Neural crest cell (in vitro differentiated cells): Measurements from ENCODE around the gene PACSIN2. TPM values are rescaled to one million over a fixed set of nuclear protein-coding genes. Genes with fewer than 3 reads are reported as not detected.
"Not testable (repeated sequence)": the region's sequence is repeated elsewhere in the genome, so short reads cannot be mapped to it uniquely, and the experiment has no call there.

ENCODE experiments used
- DNase-seq: peaks from one replicate; pipeline ENCODE4 v3.0.0; 2021; ENCODE audit warnings: low read depth, mixed read lengths, low spot score
- H3K27ac Mint-ChIP-seq: one replicate; pipeline ENCODE4 v1.8.0; 2021; ENCODE audit warnings: mild to moderate bottlenecking, mixed read lengths; ENCODE audit not compliant: unreplicated experiment
- H3K27me3 Mint-ChIP-seq: 2 replicates; pipeline ENCODE4 v1.8.0; 2021; ENCODE audit warnings: low read depth, mild to moderate bottlenecking, mixed read lengths
- H3K36me3 Mint-ChIP-seq: 2 replicates; pipeline ENCODE4 v1.8.0; 2021; ENCODE audit warnings: low read depth, mild to moderate bottlenecking, mixed read lengths
- H3K4me1 Mint-ChIP-seq: 2 replicates; pipeline ENCODE4 v1.8.0; 2021; ENCODE audit warnings: mixed read lengths
- H3K4me3 Mint-ChIP-seq: one replicate; pipeline ENCODE4 v1.8.0; 2021; ENCODE audit warnings: mild to moderate bottlenecking, mixed read lengths
- H3K9me3 Mint-ChIP-seq: 2 replicates; pipeline ENCODE4 v1.8.0; 2021; ENCODE audit warnings: mixed read lengths
- total RNA-seq: library from RNA; stranded (reverse); gene quantifications from 2 replicates; pipeline ENCODE4 v1.2.1, GENCODE V29; 2021
- TF ChIP-seq, protein P1 (sequence below): fragments of 200-600 bp; sonication (generic); conservative IDR thresholded peaks from 2 replicates; pipeline ENCODE4 v1.5.0; 2021; ENCODE audit warnings: antibody characterized with exemption, mild to moderate bottlenecking

The PACSIN2 gene
- total RNA-seq, 1 donor from 2014 or later: 79.4 TPM

DNA sequence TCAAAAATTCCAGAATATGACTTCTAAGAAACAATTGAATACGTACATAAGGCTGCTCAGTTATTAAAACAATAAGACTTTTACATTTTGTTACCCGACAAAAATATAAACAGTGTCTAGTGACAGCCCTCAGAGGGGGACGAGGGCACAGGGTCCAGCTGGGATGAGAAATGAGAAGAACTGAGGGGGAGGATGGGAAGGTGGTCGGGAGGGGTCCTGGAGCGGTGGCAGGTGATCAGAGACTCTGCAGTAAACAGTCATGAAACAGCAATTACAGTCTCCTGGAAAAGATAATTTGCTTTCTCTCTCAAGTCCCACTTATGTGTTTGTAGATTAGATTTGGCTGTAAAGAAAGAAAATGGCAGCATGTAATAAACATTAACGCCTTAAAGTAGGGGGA lies 56.0 kb downstream of the PACSIN2 start:
- TF ChIP-seq, protein P1, sequence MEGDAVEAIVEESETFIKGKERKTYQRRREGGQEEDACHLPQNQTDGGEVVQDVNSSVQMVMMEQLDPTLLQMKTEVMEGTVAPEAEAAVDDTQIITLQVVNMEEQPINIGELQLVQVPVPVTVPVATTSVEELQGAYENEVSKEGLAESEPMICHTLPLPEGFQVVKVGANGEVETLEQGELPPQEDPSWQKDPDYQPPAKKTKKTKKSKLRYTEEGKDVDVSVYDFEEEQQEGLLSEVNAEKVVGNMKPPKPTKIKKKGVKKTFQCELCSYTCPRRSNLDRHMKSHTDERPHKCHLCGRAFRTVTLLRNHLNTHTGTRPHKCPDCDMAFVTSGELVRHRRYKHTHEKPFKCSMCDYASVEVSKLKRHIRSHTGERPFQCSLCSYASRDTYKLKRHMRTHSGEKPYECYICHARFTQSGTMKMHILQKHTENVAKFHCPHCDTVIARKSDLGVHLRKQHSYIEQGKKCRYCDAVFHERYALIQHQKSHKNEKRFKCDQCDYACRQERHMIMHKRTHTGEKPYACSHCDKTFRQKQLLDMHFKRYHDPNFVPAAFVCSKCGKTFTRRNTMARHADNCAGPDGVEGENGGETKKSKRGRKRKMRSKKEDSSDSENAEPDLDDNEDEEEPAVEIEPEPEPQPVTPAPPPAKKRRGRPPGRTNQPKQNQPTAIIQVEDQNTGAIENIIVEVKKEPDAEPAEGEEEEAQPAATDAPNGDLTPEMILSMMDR: no peak

GRCh38 chr22:42957958-42958357 lies 57.0 kb downstream of the PACSIN2 start:
- Mint-ChIP-seq H3K9me3 (peaks cover 3% of the 10 kb centered on the region), H3K4me3 (peak overlapping the region; percentile 16), H3K4me1 (peaks cover 72% of the 10 kb centered on the region), H3K27ac (no peak overlapping the region), H3K27me3 (no peaks in the 10 kb centered on the region), H3K36me3 (peaks cover 8% of the 10 kb centered on the region)
- TF ChIP-seq, protein P1: no peak
- no peak for DNase-seq

More for the DNA sequence above, 56.0 kb downstream of the PACSIN2 start:
- Mint-ChIP-seq H3K27me3 (no peaks in the 10 kb centered on the region), H3K36me3 (peaks cover 8% of the 10 kb centered on the region), H3K9me3 (peaks cover 3% of the 10 kb centered on the region), H3K4me1 (peaks cover 72% of the 10 kb centered on the region), H3K27ac (peak overlapping the region; percentile 90), H3K4me3 (peak overlapping the region; percentile 70)
- DNase-seq: no peak

- DNase-seq: no peak
- Mint-ChIP-seq H3K27ac (no peak overlapping the region), H3K9me3 (peaks cover 3% of the 10 kb centered on the region)
These were observed 57.4 kb downstream of the PACSIN2 start for GRCh38 chr22:42957544-42957943.

DNA sequence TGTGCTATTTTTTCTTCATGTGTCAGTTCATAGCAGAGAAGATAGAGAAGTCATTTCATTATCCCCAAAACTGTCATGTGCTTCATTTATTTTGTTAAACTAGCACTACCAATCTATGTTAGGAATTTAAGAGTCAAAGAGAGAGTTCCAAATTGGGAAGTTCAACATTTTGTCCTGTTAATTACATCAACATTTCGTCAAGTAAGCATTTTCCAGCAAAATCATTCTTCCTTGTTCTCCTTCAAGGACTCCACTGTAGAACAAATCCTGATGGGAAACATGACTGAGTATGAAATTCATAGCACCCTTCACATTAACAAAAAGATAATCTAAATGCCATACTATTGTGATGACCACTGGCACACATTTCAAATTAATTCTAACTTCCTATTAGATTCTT lies 59.1 kb downstream of the PACSIN2 start:
- Mint-ChIP-seq H3K36me3 (peaks cover 8% of the 10 kb centered on the region), H3K9me3 (peaks cover 3% of the 10 kb centered on the region), H3K27me3 (no peaks in the 10 kb centered on the region), H3K4me3 (no peak overlapping the region), H3K4me1 (peaks cover 70% of the 10 kb centered on the region), H3K27ac (no peak overlapping the region)
- TF ChIP-seq, protein P1: no peak
- no peak for DNase-seq

More at GRCh38 chr22:42957544-42957943, 57.4 kb downstream of the PACSIN2 start:
- Mint-ChIP-seq H3K27me3 (no peaks in the 10 kb centered on the region), H3K36me3 (peaks cover 8% of the 10 kb centered on the region), H3K4me3 (peak overlapping the region; percentile 16), H3K4me1 (peaks cover 71% of the 10 kb centered on the region)
- TF ChIP-seq, protein P1: no peak

GRCh38 chr22:42955087-42955635 lies 59.8 kb downstream of the PACSIN2 start:
- H3K27me3 Mint-ChIP-seq: no peaks in the 10 kb centered on the region
- no peak for DNase-seq
- H3K9me3 Mint-ChIP-seq: peaks cover 3% of the 10 kb centered on the region
- TF ChIP-seq, protein P1: no peak
- H3K36me3 Mint-ChIP-seq: peaks cover 8% of the 10 kb centered on the region
- H3K4me1 Mint-ChIP-seq: peaks cover 68% of the 10 kb centered on the region
- no peak overlapping the region for H3K27ac Mint-ChIP-seq
- H3K4me3 Mint-ChIP-seq: no peak overlapping the region

- peaks cover 68% of the 10 kb centered on the region for H3K4me1 Mint-ChIP-seq
- not testable (repeated sequence) for H3K4me3 Mint-ChIP-seq, H3K27me3 Mint-ChIP-seq, H3K9me3 Mint-ChIP-seq, DNase-seq, H3K36me3 Mint-ChIP-seq
- H3K27ac Mint-ChIP-seq: peak overlapping the region; percentile 38
These were observed 61.2 kb downstream of the PACSIN2 start for GRCh38 chr22:42953751-42954150.
